ENCODE data around the gene ZFP2.

The ZFP2 gene

GRCh38 chr5:178981381-178981780 is 85.7 kb downstream of the ZFP2 start:
- no peak for DNase-seq (ENCODE audit: low spot score)
